Ascending aorta (tissue), 2 donors: Measurements from ENCODE around the gene ITSN1. TPM values are rescaled to one million over a fixed set of nuclear protein-coding genes. Genes with fewer than 3 reads are reported as not detected.
A peak's percentile ranks its signal among the peaks of the same experiment; 100 is the strongest.
"Not testable (repeated sequence)": the region's sequence is repeated elsewhere in the genome, so short reads cannot be mapped to it uniquely, and the experiment has no call there.

Experiments used
- DNase-seq, 2 donors: peaks; one replicate each; pipeline ENCODE4 v3.0.0-alpha.2; 2019; ENCODE audit warnings: low spot score in 2 of 2
- H3K27ac ChIP-seq, 2 donors: fragments of 200-600 bp; sonication (generic); one replicate each; pipeline ENCODE4 v1.5.1; 2016 to 2017; ENCODE audit warnings: mild to moderate bottlenecking in 1 of 2
- H3K27me3 ChIP-seq: fragments of 200-600 bp; sonication (generic); one replicate; pipeline ENCODE4 v1.5.1; 2017
- H3K36me3 ChIP-seq, 2 donors: fragments of 200-600 bp; sonication (generic); one replicate each; pipeline ENCODE4 v1.5.1; 2016
- H3K4me1 ChIP-seq, 2 donors: fragments of 200-600 bp; sonication (generic); one replicate each; pipeline ENCODE4 v1.5.1; 2016 to 2017; ENCODE audit warnings: mild to moderate bottlenecking in 1 of 2
- H3K4me3 ChIP-seq, 2 donors: fragments of 200-600 bp; sonication (generic); one replicate each; pipeline ENCODE4 v1.5.1; 2016 to 2017; ENCODE audit warnings: mild to moderate bottlenecking in 1 of 2
- H3K9me3 ChIP-seq, 2 donors: fragments of 200-600 bp; sonication (generic); one replicate each; pipeline ENCODE4 v1.5.1; 2016
- intact Hi-C: fragments of 100-400 bp; cut with DNase I; formaldehyde crosslinking; loops from one replicate; pipeline ENCODE4 v1.15.1; 2023
- total RNA-seq: library from RNA; depleted of rRNA; stranded (reverse); fragments of >200 nt; gene quantifications from one replicate; pipeline ENCODE4 v1.1.0, GENCODE V29; 2016
- TF ChIP-seq, protein P1 (sequence below), 3 experiments: fragments of 200-600 bp in 2 of 3; fragments of 450-650 bp in 1 of 3; sonication (generic) in 2 of 3; IDR thresholded peaks; one replicate each; pipeline ENCODE4 v1.5.1; 2016 to 2019; ENCODE audit warnings: antibody characterized with exemption in 3 of 3, mild to moderate bottlenecking in 1 of 3, moderate library complexity in 1 of 3

The ITSN1 gene
- total RNA-seq: 95.0 TPM

DNA sequence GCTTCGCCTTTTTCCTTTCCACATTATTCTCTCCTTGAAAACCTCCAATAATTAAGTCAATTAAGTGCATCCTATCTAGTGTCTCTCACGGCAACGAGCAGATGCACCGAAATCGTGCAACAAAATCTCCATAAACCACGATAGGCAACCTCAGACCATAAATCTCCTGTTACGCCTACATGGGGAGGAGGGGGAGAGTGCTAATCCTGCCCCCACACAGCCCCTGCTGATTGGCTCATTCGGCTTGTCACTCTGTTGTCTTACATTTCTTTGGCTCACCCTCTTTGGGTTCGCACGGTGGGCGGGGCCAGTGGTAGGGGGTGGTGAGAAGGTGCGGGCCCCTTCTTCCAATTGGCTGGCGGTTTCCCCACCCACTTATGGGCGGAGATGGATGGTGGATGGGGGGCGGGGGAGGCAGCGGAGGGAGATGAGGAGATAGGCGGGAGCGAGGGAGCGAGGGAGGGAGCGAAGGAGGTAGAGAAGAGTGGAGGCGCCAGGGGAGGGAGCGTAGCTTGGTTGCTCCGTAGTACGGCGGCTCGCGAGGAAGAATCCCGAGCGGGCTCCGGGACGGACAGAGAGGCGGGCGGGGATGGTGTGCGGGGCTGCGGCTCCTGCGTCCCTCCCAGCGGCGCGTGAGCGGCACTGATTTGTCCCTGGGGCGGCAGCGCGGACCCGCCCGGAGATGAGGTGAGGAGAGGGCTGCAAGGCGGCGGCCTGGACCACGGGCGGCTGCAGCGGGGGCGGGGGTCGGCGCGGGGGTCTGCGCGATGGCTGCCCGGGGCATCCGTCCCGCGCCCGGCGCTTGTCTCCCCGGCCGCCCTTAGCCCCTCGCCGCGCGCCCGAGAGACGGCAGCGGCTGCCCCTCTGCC is at the start of gene ITSN1:
ITSN1 (plus strand) TSS at position 475 of the 869 bp plus-strand sequence. CDS start 76,328 bp downstream, outside the sequence.
- TF ChIP-seq, protein P1, sequence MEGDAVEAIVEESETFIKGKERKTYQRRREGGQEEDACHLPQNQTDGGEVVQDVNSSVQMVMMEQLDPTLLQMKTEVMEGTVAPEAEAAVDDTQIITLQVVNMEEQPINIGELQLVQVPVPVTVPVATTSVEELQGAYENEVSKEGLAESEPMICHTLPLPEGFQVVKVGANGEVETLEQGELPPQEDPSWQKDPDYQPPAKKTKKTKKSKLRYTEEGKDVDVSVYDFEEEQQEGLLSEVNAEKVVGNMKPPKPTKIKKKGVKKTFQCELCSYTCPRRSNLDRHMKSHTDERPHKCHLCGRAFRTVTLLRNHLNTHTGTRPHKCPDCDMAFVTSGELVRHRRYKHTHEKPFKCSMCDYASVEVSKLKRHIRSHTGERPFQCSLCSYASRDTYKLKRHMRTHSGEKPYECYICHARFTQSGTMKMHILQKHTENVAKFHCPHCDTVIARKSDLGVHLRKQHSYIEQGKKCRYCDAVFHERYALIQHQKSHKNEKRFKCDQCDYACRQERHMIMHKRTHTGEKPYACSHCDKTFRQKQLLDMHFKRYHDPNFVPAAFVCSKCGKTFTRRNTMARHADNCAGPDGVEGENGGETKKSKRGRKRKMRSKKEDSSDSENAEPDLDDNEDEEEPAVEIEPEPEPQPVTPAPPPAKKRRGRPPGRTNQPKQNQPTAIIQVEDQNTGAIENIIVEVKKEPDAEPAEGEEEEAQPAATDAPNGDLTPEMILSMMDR (IDR thresholded peaks at IDR 0.05): no peak
- Histone ChIP-seq H3K27me3 (no peaks in the 10 kb centered on the region), H3K9me3 (no peaks in the 10 kb centered on the region), H3K4me1 (peaks cover 5 to 20% of the 10 kb centered on the region in 2 donors), H3K36me3 (no peaks in the 10 kb centered on the region), H3K4me3 (peak within 1 kb of the TSS; percentile 93 to 100), H3K27ac (peak within 1 kb of the TSS; percentile 84 to 95)
- intact Hi-C loops: loop anchor here (1.0 to 10.0 kb wide), 7 partner anchors 41 to 915 kb away; partner anchors contain the start of genes DONSON, GART and SYNJ1
- DNase-seq: peak; percentile 100

DNA sequence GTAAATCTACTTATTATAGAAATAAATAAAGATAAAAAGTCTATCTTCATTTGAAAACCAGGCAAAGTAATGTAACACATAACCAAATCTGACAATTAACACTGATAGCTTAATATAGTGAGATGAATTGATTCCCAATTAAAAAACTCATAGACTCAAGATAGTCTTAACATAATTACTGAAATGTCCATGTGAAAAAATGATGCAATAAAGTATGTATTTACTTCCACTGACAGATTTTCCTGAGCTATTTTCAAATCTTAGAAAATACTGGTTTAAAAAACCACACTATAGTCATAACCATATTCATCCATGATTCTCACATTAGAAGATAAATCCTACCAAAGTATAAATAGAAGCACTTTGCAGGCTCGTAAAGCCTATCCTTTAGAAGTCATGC is 44.2 kb upstream of the ITSN1 start:
- H3K4me3 ChIP-seq: no peak overlapping the region
- TF ChIP-seq, protein P1 (IDR thresholded peaks at IDR 0.05): no peak
- H3K9me3 ChIP-seq: no peaks in the 10 kb centered on the region
- H3K27ac ChIP-seq: no peak overlapping the region
- H3K27me3 ChIP-seq: no peaks in the 10 kb centered on the region
- H3K4me1 ChIP-seq: no peaks in the 10 kb centered on the region
- intact Hi-C loops: no loop called here
- peaks cover 40 to 80% of the 10 kb centered on the region in 2 donors for H3K36me3 ChIP-seq
- DNase-seq: no peak

DNA sequence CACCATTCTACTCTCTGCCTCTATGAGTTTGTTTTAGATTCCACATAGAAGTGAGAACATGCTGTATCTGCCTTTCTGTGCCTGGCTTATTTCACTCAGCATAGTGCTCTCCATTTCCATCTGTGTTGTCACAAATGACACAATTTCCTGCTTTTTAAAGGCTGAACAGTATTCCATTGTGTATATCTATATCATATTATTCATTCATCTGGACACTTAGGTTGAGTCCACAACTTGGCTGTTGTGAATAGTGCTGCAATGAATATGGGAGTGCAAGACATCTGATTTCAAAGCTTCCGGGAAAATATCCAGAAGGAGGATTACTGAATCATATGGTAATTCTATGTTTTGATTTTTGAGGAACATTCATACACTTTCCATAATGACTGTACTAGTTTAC is 33.7 kb upstream of the ITSN1 start:
- Histone ChIP-seq H3K9me3 (no peaks in the 10 kb centered on the region), H3K27me3 (no peaks in the 10 kb centered on the region), H3K27ac (no peak overlapping the region), H3K4me1 (no peaks in the 10 kb centered on the region), H3K36me3 (peaks cover 26 to 47% of the 10 kb centered on the region in 2 donors), H3K4me3 (no peak overlapping the region)
- DNase-seq: no peak
- TF ChIP-seq, protein P1 (IDR thresholded peaks at IDR 0.05): no peak
- intact Hi-C loops: no loop called here

DNA sequence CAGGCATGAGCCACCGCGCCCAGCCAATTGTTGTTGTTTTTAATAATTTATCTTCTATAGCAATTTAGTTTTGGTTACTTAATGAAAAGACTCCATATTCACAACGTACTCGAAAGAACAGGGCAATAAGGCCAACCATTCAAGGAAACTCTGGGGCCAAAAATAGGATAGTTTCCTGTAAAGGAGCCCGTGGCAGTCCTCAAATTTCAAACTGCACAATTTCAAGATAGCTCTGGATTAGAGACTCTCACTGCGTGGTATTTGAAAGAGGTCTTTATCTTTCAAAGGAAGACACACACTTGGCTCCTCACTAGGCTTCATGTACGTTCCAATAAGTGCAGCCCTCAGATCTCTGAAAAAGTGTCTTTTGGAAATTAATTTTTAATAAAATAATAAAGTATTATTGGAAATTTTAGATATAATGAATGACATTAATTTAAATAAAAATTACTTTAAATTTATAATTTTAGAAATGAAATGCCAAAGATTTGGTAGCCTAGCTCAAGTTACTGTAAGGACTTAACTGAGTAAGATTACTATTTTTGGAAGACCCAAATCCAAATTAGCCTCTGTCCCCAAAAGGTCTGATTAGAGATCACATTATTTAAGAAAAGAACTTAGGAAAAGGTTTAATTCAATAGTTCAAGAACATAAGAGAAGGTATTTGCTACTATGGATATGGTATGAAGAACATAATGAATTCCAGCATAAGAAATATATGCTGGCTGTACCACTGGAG is 31.1 kb upstream of the ITSN1 start:
- Histone ChIP-seq H3K27ac (no peak overlapping the region), H3K27me3 (no peaks in the 10 kb centered on the region), H3K9me3 (no peaks in the 10 kb centered on the region), H3K4me1 (no peaks in the 10 kb centered on the region), H3K36me3 (peaks cover 31 to 56% of the 10 kb centered on the region in 2 donors), H3K4me3 (no peak overlapping the region)
- no peak for DNase-seq
- TF ChIP-seq, protein P1 (IDR thresholded peaks at IDR 0.05): no peak
- intact Hi-C loops: no loop called here

DNA sequence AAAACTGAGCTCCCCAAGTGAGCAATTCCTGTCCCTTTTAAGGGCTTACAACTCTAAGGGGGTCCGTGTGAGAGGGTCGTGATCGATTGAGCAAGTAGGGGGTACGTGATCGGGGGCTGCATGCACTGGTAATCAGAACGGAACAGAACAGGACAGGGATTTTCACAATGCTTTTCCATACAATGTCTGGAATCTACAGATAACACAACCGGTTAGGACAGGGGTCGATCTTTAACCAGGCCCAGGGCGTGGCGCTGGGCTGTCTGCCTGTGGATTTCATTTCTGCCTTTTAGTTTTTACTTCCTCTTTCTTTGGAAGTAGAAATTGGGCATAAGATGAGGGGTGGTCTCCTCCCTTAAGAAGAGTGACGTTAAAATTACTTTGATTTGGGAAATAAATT is 24.7 kb upstream of the ITSN1 start:
- DNase-seq, intact Hi-C loops, H3K4me1 ChIP-seq, H3K4me3 ChIP-seq, H3K27me3 ChIP-seq, H3K27ac ChIP-seq, H3K9me3 ChIP-seq: not testable (repeated sequence)
- H3K36me3 ChIP-seq: peaks cover 28 to 52% of the 10 kb centered on the region in 2 donors

DNA sequence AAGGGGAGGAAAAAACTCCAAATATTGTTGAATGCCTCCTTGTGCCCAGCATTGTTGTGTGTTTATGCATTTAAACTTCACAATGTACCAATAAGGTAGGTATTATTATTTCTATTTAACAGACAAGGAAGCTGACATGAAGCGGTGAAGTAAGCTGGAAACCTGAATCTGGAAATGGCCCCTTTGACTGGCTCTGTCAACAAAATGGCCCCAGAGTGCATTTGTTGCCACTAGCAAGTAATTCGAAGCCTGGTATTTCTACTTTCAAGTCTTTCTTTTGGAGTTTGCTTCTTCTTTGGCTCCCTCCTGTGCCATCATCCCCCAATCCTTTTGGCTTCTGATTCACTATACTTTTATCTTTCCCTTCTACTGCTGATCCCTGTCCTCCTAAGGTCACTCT is 23.9 kb upstream of the ITSN1 start:
- no peaks in the 10 kb centered on the region for H3K9me3 ChIP-seq
- DNase-seq: no peak
- no peak overlapping the region for H3K27ac ChIP-seq
- no peak overlapping the region for H3K4me3 ChIP-seq
- intact Hi-C loops: no loop called here
- no peaks in the 10 kb centered on the region for H3K27me3 ChIP-seq
- TF ChIP-seq, protein P1 (IDR thresholded peaks at IDR 0.05): no peak
- peaks cover 24 to 43% of the 10 kb centered on the region in 2 donors for H3K36me3 ChIP-seq
- H3K4me1 ChIP-seq: no peaks in the 10 kb centered on the region
